Measurements from ENCODE around the gene MTFR1L.
A peak's percentile ranks its signal among the peaks of the same experiment; 100 is the strongest.

The MTFR1L gene

DNA sequence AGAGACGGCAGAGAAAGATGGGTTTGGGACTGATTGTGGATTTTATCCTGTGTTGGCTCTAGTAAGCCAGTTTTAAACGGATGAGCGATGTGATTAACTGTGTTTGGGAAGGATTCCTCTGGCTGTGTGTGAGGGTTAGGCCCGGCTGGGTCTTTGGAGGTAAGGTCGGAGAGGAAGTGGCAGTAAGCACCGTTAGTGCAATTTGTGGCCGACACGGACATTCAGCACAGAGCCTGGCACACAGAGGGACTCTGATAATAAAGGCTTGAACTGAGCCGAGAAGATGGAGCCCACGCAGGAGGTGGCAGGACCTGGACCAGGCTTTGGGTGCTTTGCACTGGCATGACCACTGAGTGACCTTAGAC lies 1.3 kb downstream of the MTFR1L start:
- peak overlapping the region; percentile 73 for H3K27ac ChIP-seq
- TF ChIP-seq, protein P1, sequence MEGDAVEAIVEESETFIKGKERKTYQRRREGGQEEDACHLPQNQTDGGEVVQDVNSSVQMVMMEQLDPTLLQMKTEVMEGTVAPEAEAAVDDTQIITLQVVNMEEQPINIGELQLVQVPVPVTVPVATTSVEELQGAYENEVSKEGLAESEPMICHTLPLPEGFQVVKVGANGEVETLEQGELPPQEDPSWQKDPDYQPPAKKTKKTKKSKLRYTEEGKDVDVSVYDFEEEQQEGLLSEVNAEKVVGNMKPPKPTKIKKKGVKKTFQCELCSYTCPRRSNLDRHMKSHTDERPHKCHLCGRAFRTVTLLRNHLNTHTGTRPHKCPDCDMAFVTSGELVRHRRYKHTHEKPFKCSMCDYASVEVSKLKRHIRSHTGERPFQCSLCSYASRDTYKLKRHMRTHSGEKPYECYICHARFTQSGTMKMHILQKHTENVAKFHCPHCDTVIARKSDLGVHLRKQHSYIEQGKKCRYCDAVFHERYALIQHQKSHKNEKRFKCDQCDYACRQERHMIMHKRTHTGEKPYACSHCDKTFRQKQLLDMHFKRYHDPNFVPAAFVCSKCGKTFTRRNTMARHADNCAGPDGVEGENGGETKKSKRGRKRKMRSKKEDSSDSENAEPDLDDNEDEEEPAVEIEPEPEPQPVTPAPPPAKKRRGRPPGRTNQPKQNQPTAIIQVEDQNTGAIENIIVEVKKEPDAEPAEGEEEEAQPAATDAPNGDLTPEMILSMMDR (IDR thresholded peaks at IDR 0.05; ENCODE audit: low read depth, low read length): no peak
- no peaks in the 10 kb centered on the region for H3K9me3 ChIP-seq (ENCODE audit: severe bottlenecking)

DNA sequence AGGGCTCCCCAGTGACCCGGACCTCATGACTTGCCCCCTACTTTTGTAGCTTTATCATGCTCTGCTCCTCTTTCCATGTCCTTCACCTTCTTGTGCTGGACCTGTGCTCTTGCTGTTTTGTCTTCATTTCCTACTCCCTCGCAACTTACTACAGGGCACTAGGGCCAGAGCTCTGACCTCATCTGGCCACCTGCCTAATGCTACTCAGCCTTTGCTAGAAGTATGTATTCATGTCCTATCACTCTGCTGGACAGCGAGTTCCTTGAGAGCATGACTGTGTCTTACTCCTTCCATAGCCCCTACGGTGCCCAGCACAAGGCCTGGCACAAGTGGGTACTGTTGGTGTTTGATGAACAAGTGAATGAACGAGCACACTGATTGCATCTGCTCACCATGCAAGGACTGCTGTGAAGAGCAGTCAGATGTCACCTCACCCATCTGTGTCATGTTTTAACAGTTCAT lies 1.9 kb downstream of the MTFR1L start:
- no peak for DNase-seq
- no peak overlapping the region for H3K27ac ChIP-seq

More for the DNA sequence above, 1.3 kb downstream of the MTFR1L start:
- no peaks in the 10 kb centered on the region; the same call in 1 of the 2 replicates for H3K36me3 ChIP-seq
- H3K4me3 ChIP-seq (ENCODE audit: low read depth, low read length): peak overlapping the region; percentile 63
- H3K27me3 ChIP-seq (ENCODE audit: insufficient read depth, low read depth, severe bottlenecking): no peaks in the 10 kb centered on the region
- DNase-seq: no peak

DNA sequence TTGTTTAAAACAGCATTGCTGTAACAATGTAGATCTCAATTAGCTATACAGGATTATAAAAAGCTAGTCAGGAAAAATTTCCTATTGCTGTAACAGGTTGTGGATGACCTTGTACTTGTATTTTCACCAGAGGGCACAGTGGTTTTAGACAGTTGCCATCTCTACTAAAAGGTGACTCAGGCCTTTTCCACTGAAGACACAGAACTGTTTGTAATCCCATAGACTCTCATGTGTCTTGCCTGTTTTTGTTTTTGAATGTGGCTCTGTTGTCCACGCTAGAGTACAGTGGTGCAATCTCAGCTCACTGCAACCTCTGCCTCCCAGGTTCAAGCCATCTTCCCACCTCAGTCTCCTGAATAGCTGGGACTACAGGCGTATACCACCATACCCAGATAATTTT lies 5.9 kb downstream of the MTFR1L start:
- no peaks in the 10 kb centered on the region for H3K27me3 ChIP-seq (ENCODE audit: insufficient read depth, low read depth, severe bottlenecking)
- TF ChIP-seq, protein P1 (IDR thresholded peaks at IDR 0.05; ENCODE audit: low read depth, low read length): no peak
- no peak for DNase-seq
- no peak overlapping the region for H3K27ac ChIP-seq
- H3K36me3 ChIP-seq: peaks cover 41% of the 10 kb centered on the region
- no peaks in the 10 kb centered on the region for H3K9me3 ChIP-seq (ENCODE audit: severe bottlenecking)
- no peak overlapping the region for H3K4me3 ChIP-seq (ENCODE audit: low read depth, low read length)

More for the DNA sequence above, 1.9 kb downstream of the MTFR1L start:
- Histone ChIP-seq H3K36me3 (peaks cover 2% of the 10 kb centered on the region), H3K4me3 (ENCODE audit: low read depth, low read length) (no peak overlapping the region), H3K9me3 (ENCODE audit: severe bottlenecking) (no peaks in the 10 kb centered on the region), H3K27me3 (ENCODE audit: insufficient read depth, low read depth, severe bottlenecking) (no peaks in the 10 kb centered on the region)
- TF ChIP-seq, protein P1 (IDR thresholded peaks at IDR 0.05; ENCODE audit: low read depth, low read length): no peak

DNA sequence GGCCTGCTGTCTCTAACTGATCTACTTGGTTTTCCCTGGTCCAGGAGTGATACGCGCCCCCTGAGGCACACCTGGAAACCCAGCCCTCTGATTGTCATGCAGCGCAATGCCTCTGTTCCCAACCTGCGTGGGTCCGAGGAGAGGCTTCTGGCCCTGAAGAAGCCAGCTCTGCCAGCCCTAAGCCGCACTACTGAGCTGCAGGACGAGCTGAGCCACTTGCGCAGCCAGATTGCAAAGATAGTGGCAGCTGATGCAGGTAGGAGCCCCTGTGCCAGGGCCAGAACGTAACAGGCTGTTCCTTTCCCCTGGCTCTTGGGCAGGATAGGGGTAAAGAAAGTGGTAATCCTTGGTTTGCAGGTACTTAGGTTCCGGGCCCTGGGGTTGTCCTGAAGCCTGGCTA lies 6.8 kb downstream of the MTFR1L start:
- no peak overlapping the region for H3K27ac ChIP-seq
- peaks cover 51% of the 10 kb centered on the region for H3K36me3 ChIP-seq
- no peaks in the 10 kb centered on the region for H3K27me3 ChIP-seq (ENCODE audit: insufficient read depth, low read depth, severe bottlenecking)
- no peak overlapping the region for H3K4me3 ChIP-seq (ENCODE audit: low read depth, low read length)
- no peak for DNase-seq
- H3K9me3 ChIP-seq (ENCODE audit: severe bottlenecking): no peaks in the 10 kb centered on the region
- TF ChIP-seq, protein P1 (IDR thresholded peaks at IDR 0.05; ENCODE audit: low read depth, low read length): no peak

DNA sequence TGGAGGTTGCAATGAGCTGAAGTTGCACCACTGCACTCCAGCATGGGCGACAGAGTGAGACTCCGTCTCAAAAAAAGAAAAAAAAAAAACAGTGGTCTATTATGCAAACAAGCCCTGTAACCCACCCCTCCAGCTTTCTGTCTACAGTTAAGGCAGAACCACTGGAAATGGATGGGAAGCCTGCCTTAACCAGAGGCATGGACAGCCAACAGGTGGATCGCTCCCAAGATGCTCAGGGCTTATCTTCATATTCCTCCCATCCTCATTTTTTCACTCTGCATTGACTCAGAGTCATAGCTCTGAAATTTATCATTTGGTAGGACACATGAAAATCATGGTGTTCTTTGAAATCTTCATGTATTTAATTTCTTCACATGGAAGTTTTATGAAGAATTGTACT lies 8.7 kb downstream of the MTFR1L start:
- DNase-seq: no peak
- TF ChIP-seq, protein P1 (IDR thresholded peaks at IDR 0.05; ENCODE audit: low read depth, low read length): no peak
- Histone ChIP-seq H3K27me3 (ENCODE audit: insufficient read depth, low read depth, severe bottlenecking) (no peaks in the 10 kb centered on the region), H3K9me3 (ENCODE audit: severe bottlenecking) (no peaks in the 10 kb centered on the region), H3K4me3 (ENCODE audit: low read depth, low read length) (no peak overlapping the region), H3K36me3 (peaks cover 70% of the 10 kb centered on the region), H3K27ac (no peak overlapping the region)

DNA sequence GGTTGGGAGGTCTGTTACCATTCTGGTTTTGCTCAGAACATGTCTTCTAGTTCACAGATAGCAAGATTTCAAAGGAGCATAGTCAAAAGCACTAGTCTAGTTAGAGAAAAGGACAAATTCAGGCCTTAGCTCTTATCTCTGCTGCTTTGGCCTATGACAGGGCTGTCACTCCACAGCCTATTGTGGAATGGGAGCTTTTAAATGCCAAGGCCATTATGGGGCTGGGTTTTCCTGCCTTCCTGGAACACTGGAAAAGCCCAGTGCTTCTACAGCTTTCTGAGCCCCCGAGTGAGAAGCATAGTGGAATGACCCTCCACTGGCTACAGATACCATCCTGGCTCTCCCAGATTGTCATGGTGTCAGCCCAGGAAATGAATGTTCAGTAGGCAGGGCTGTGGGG lies 9.3 kb downstream of the MTFR1L start:
- no peak overlapping the region for H3K27ac ChIP-seq
- no peak for DNase-seq
- H3K27me3 ChIP-seq (ENCODE audit: insufficient read depth, low read depth, severe bottlenecking): no peaks in the 10 kb centered on the region
- TF ChIP-seq, protein P1 (IDR thresholded peaks at IDR 0.05; ENCODE audit: low read depth, low read length): no peak
- H3K9me3 ChIP-seq (ENCODE audit: severe bottlenecking): no peaks in the 10 kb centered on the region
- H3K4me3 ChIP-seq (ENCODE audit: low read depth, low read length): no peak overlapping the region
- peaks cover 75% of the 10 kb centered on the region for H3K36me3 ChIP-seq
